UCSD-AML1 (cell line): ENCODE results near the gene ZNF391.
"Not testable (repeated sequence)": the region's sequence is repeated elsewhere in the genome, so short reads cannot be mapped to it uniquely, and the experiment has no call there.

Experiments used
- DNase-seq: peaks from one replicate; lab custom pipeline; 2025; ENCODE audit not compliant: unreplicated experiment; lab: John Stamatoyannopoulos, UW

The ZNF391 gene

GRCh38 chr6:27388293-27389197 lies at the start of gene ZNF391:
TSS of gene ZNF391 (plus strand) at chr6:27388759. CDS start at chr6:27400371, 11,612 bp downstream.
- DNase-seq: peak; percentile 72

DNA sequence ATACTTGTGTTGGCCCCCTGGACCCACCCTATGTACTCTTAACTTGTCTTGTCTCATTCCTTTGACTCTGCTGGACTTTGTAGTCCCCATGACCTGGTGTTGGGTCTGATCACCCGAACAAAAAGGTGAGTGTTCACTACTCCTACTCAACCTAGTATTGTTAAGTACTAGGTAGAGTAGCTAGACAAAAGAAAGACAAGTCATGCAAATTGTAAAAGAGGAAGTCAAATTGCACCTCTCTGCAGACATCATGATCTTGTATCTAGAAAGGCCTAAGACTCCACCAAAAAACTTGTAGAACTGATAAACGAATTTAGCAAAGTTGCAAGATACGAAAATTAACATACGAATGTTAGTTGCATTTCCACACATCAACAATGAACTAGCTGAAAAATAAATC lies 35.7 kb upstream of the ZNF391 start:
- DNase-seq: no peak

DNA sequence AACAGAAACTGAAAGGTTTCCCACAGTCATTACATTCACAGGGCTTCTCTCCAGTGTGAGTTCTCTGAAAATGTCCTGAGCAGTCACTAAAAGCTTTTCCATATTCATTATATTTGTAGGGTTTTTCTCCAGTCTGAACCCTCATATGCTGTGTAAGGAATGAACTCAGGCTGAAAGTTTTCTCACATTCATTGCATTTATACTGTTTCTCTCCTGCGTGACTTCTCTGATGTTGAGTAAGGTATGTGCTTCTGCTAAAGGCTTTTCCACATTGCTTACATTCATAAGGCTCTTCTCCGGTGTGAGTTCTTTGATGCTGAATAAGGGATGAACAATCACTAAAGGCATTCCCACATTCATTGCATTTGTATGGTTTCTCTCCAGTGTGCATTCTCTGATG lies 29.8 kb upstream of the ZNF391 start:
- no peak for DNase-seq

- no peak for DNase-seq
These were observed 29.3 kb upstream of the ZNF391 start for GRCh38 chr6:27359231-27359630.

DNA sequence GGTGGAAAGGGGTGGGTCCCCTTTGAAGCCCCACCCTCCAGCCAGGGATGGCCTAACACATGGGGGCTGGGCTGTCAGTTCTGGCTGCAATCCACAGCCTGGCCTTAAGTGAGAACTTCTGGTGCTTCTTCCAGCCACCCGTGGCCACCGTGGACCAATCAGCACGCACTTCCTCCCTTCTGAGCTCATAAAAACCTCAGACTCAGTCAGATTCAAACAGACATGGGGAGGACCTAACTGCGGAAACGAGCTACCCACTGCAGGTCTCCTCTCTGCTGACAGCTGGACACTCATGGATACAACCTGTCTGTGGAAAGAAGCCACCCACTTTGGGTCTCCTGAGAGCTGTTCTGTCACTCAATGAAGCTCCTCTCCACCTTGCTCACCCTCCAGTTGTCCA lies 20.4 kb upstream of the ZNF391 start:
- no peak for DNase-seq

DNA sequence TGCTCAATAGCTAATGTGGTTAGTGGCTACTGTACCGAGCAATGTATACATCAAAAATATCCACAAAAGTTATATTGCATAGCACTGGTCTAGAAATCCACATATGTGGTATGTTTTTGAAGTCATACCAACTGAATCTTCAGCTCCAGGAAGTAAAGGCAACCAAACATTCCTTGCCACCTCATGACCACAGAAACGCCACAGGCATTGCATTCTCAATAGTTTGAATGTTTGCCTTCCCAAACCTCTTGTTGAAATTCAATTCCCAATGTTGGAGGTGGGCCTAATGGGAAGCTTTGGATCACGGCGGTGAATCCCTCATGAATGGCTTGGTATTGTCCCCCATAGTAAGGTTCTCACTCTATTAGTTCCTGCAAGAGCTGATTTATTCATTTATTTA lies 18.2 kb upstream of the ZNF391 start:
- DNase-seq: no peak

DNA sequence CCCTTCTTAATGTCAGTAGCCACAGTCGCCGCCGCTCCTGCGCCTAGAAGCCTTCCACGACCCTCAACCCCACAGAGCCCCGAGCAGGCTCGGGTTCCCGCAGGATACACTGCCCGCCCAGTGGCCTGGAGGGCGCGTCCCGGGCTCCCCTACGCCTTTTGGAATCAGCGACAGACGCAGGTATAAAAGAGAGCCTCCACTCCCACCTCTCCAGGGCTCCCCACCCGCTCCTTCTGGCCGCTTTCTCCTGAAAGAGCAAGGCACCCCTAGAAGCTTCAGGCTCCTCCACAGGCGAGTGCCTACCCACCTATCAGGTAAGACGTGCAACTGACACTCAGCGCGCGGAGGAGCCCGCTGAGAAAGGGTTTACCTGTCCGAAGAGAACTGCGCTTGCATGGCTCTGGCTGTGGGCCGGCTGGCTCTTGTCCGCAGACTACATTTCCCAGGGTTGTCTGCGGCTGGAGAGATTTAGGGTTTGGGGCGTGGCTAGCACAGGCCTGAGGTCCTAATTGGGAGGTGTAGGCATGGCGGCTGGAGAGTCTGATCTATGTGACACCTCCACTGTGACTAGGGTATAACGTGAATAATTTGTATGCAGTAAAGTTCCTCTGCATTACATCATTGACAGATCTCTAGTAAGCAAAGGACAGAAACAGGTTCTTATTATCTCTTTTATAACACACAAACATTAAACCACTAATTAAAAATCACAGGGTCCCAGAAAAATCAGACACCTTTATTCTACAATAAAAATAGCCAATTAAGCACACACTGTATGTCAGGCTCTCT lies 13.5 kb upstream of the ZNF391 start:
- no peak for DNase-seq

DNA sequence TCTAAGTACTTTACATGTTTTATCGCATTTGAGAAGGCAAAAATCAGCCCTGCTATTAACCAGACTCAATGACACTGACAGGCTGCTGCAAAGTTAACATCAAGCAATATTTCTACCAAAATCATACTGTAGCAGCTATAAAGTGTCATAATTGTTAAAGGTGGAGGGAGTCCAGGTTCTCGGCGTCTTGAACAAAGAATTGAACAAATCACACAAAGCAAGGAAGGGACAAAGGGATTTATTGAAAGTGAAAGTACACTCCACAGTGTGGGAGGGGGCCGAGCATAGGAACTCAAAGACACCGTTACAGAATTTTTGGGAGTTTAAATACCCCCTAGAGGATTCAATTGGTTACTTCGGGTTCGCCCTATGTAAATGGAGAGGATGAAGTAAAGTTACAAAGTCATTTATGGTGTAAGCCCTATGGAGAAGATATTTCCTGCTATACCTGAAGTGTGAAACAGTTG lies 12.9 kb upstream of the ZNF391 start:
- DNase-seq: no peak

DNA sequence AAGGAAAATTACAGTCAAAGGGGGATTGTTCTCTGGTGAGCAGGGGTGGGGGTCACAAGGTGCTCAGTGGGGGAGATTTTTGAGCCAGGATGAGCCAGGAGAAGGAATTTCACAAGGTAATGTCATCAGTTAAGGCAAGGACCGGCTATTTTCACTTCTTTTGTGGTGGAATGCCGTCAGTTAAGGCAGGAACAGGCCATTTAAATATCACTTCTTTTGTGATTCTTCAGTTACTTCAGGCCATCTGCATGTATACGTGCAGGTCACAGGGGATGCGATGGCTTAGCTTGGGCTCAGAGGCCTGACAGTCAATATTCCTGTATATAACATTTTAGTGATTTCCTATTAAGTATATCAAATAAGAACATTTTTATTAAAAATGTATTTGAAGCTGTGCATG lies 10.2 kb upstream of the ZNF391 start:
- not testable (repeated sequence) for DNase-seq

DNA sequence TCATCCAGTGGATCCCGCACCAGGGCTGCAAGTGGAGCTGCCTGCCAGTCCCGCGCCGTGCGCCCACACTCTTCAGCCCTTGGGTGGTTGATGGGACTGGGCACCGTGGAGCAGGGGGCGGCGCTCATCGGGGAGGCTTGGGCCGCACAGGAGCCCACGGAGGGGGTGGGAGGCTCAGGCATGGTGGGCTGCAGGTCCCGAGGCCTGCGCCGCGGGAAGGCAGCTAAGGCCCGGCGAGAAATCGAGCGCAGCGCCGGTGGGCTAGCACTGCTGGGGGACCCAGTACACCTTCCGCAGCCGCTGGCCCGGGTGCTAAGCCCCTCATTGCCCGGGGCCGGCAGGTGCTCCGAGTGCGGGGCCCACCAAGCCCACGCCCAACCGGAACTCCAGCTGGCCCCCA lies 7.6 kb upstream of the ZNF391 start:
- DNase-seq: not testable (repeated sequence)

GRCh38 chr6:27383011-27383410 lies 5.5 kb upstream of the ZNF391 start:
- no peak for DNase-seq

DNA sequence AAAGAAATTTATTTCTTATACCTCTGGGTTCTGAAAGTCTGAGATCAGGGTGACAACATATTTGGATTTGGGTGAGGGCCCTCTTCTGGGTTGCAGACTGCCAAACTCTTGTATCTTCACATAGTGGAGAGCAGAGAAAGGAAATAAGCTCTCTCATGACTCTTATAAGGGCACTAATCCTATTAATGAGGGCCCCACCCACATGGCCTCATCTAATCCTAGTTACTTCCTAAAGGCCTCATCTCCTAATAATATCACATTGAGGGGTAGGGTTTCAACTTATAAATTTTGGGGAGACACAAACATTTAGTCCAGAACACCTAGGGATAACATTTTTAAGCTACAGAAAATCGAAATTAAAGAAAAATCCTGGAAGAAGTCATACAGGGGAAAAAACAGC lies 5.1 kb upstream of the ZNF391 start:
- DNase-seq: no peak

DNA sequence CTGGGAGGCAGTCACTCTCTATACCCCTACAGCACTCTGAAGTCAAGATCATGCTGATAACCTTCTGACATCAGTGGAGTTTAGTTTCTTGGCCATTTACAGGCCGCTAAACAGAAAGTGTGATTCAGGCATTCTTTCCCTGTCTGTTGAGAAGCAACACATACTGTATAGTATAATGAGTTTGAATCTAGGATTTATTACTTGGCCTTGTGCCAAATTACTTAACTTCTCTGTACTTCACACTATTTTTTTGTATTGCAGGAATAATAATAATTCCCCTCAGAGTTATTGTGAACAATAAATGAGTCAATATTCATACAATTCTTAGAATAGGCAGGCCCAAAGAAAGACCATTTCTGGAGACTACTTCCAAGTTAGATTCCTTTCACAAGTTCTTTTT lies 4.1 kb downstream of the ZNF391 start:
- DNase-seq: no peak

- DNase-seq: no peak
These were observed 5.5 kb downstream of the ZNF391 start for GRCh38 chr6:27394073-27394472.

GRCh38 chr6:27400877-27401642 lies 12.5 kb downstream of the ZNF391 start:
- DNase-seq: no peak

GRCh38 chr6:27406085-27406484 lies 17.5 kb downstream of the ZNF391 start:
- no peak for DNase-seq

- DNase-seq: no peak
These were observed 18.7 kb downstream of the ZNF391 start for GRCh38 chr6:27407153-27407814.

DNA sequence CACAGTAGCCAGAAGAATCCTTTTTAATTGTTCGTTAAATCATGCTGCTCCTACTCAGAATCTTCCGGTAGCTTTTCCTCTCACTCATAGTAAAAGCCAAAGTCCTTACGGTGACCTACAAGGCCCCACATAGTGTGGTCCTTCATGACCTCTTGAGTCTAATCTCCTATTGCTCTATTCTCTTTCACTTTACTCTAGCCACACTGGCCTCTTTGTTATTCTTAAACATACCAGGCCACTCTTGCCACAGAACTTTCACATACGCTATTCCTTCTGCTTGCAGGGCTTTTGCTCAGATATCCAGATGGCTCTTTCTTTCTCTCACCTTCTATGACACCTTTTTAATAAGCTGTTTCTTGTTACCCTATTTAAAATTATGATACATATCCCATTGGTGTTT lies 25.7 kb downstream of the ZNF391 start:
- DNase-seq: no peak

DNA sequence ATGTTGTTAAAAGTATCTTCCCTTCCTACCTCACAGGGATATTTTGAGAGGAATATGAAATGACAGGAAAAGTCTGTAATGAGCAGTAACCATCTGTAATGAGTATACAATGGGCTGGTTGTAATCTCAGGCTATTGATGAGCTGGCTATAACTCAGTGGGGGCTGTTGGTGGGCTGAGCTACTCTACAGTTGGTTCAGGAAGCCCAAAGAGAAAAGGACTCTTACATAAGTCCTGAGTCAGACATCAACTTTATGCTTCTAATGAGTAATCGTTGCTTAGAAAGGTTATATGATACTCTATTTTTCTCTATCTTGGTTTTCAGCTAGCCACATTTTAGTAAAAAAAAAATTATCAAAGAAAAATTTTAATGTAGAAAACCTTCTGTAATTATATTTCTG lies 26.4 kb downstream of the ZNF391 start:
- DNase-seq: no peak

- DNase-seq: no peak
These were observed 27.3 kb downstream of the ZNF391 start for GRCh38 chr6:27415898-27416297.

GRCh38 chr6:27419363-27419762 lies 30.8 kb downstream of the ZNF391 start:
- DNase-seq: no peak
